HG02885 (cell line): ENCODE measurements around the gene KLHL11.
A peak's percentile ranks its signal among the peaks of the same experiment; 100 is the strongest.

Experiments used
- ATAC-seq: cut with Tn5 transposase; IDR thresholded peaks from one replicate; pipeline ENCODE4 v1.9.1; 2021; ENCODE audit warnings: mild to moderate bottlenecking; ENCODE audit not compliant: unreplicated experiment, poor library complexity

The KLHL11 gene

GRCh38 chr17:41864836-41865595 is at the start of gene KLHL11:
Gene KLHL11 (minus strand): TSS chr17:41865423. CDS start chr17:41865370, 53 bp downstream.
- peak; percentile 90 for ATAC-seq

- no peak for ATAC-seq
These were observed 49.8 kb upstream of the KLHL11 start for GRCh38 chr17:41915020-41915419.

GRCh38 chr17:41914358-41914766 is 49.1 kb upstream of the KLHL11 start:
- ATAC-seq: no peak

- ATAC-seq: no peak
These were observed 48.6 kb upstream of the KLHL11 start for GRCh38 chr17:41913798-41914197.

- no peak for ATAC-seq
These were observed 47.7 kb upstream of the KLHL11 start for GRCh38 chr17:41912925-41913324.

GRCh38 chr17:41910701-41911391 is 45.6 kb upstream of the KLHL11 start:
- ATAC-seq: no peak

GRCh38 chr17:41909088-41909487 is 43.9 kb upstream of the KLHL11 start:
- ATAC-seq: no peak

- no peak for ATAC-seq
These were observed 42.7 kb upstream of the KLHL11 start for GRCh38 chr17:41907633-41908539.

GRCh38 chr17:41907185-41907556 is 41.9 kb upstream of the KLHL11 start:
- ATAC-seq: no peak

- no peak for ATAC-seq
These were observed 41.4 kb upstream of the KLHL11 start for GRCh38 chr17:41906465-41907184.

- ATAC-seq: no peak
These were observed 39.9 kb upstream of the KLHL11 start for GRCh38 chr17:41905172-41905571.

- ATAC-seq: no peak
These were observed 39.1 kb upstream of the KLHL11 start for GRCh38 chr17:41904242-41904841.

- ATAC-seq: no peak
These were observed 36.4 kb upstream of the KLHL11 start for GRCh38 chr17:41901646-41902045.

- ATAC-seq: no peak
These were observed 31.5 kb upstream of the KLHL11 start for GRCh38 chr17:41896726-41897125.

- no peak for ATAC-seq
These were observed 30.4 kb upstream of the KLHL11 start for GRCh38 chr17:41895617-41896016.

GRCh38 chr17:41894791-41895331 is 29.6 kb upstream of the KLHL11 start:
- no peak for ATAC-seq

GRCh38 chr17:41893384-41893783 is 28.2 kb upstream of the KLHL11 start:
- no peak for ATAC-seq

- ATAC-seq: no peak
These were observed 26.8 kb upstream of the KLHL11 start for GRCh38 chr17:41892021-41892376.

- no peak for ATAC-seq
These were observed 26.2 kb upstream of the KLHL11 start for GRCh38 chr17:41891135-41892020.
